ENCODE measurements around the gene C3.

C3 gene

DNA sequence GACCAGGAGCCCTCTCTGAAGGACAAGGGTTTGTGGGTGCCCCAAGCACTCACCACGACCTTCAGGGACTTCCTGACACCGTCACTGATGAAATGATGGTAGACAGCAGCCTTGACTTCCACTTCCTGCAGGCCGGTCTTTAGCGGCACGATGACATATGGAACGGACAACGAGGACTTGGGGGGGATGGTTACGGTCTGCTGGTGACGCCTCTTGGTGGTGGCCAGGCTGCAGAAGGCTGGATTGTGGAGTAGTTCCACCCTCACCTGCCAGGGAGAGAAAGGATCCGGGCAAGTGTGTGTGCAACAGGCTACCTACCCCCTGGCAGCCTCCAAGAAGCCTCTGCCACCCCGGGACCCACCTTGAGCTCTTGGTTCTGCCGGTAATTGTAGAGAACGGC is 23.2 kb downstream of the C3 start:
- no peak for DNase-seq (ENCODE audit: low read depth in 2 of 2)
- no peak overlapping the region for H3K4me3 ChIP-seq (replicated peaks in 1 of 2; ENCODE audit: low read depth in 2 of 2, low read length in 2 of 2)
- TF ChIP-seq, protein P1, sequence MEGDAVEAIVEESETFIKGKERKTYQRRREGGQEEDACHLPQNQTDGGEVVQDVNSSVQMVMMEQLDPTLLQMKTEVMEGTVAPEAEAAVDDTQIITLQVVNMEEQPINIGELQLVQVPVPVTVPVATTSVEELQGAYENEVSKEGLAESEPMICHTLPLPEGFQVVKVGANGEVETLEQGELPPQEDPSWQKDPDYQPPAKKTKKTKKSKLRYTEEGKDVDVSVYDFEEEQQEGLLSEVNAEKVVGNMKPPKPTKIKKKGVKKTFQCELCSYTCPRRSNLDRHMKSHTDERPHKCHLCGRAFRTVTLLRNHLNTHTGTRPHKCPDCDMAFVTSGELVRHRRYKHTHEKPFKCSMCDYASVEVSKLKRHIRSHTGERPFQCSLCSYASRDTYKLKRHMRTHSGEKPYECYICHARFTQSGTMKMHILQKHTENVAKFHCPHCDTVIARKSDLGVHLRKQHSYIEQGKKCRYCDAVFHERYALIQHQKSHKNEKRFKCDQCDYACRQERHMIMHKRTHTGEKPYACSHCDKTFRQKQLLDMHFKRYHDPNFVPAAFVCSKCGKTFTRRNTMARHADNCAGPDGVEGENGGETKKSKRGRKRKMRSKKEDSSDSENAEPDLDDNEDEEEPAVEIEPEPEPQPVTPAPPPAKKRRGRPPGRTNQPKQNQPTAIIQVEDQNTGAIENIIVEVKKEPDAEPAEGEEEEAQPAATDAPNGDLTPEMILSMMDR (IDR thresholded peaks at IDR 0.05; ENCODE audit: low read depth, low read length): no peak

DNA sequence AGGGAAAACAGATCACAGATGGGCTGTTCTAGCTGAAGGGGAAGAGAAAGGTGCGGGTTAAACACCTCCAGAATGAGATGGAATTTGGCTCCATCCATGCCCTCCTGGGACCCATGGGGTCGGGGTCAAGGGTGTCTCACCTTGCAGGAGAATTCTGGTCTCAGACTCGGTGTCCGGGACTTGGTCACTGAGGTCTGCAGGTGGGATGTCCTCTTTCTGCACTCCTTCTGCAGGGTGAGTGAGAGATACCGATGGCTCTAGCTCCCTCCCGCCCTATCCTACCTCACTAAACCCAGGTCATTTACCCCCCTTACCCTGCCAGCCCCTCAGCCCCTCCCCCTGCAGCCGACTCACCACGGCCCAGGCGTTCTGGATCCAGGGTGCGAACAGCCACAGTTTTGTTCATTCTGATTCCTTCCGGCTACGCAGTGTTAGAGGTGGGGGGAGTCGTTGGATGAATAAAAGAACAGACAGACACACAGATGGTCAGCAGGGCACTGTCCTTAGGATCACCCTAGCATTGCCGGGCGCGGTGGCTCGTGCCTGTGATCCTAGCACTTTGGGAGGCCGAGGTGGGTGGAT is 24.1 kb downstream of the C3 start:
- no peak overlapping the region for H3K4me3 ChIP-seq (replicated peaks in 1 of 2; ENCODE audit: low read depth in 2 of 2, low read length in 2 of 2)
- TF ChIP-seq, protein P1 (IDR thresholded peaks at IDR 0.05; ENCODE audit: low read depth, low read length): no peak
- no peak for DNase-seq (ENCODE audit: low read depth in 2 of 2)

DNA sequence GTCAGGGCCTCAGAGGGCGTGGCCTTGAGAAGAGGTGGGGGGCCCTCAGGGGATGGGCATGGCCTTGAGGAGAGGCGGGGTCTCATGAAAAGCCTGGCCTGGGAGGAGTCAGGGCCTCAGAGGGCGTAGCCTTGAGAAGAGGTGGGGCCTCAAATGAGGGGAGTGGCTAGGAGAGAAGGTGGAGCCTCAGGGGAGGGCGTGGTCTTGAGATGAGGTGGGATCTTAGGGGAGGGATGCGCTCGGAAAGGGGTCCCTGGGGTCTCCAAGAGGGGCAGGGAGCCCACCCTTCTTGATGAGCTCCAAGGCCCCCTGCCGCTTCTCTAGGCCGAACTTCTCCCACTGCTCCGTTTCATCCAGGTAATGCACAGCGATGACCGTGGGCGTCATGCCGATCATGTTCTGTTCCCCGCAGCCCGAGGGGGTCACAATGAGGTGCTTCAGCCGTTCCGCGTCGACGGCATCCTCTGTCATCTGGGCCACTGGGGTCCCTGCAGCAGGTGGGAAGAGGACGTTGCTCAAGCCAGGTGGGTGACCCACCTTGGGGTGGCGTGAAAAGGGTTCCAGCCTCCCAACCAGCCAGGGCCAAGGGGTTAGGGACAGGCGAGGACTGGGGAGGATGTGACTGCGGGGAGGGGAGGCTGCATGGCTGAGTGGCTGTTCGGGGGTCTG is 26.2 kb downstream of the C3 start:
- H3K4me3 ChIP-seq (replicated peaks in 1 of 2; ENCODE audit: low read depth in 2 of 2, low read length in 2 of 2): no peak overlapping the region
- DNase-seq (ENCODE audit: low read depth in 2 of 2): peak in 1 of 2 donors; percentile 44
- TF ChIP-seq, protein P1 (IDR thresholded peaks at IDR 0.05; ENCODE audit: low read depth, low read length): no peak

DNA sequence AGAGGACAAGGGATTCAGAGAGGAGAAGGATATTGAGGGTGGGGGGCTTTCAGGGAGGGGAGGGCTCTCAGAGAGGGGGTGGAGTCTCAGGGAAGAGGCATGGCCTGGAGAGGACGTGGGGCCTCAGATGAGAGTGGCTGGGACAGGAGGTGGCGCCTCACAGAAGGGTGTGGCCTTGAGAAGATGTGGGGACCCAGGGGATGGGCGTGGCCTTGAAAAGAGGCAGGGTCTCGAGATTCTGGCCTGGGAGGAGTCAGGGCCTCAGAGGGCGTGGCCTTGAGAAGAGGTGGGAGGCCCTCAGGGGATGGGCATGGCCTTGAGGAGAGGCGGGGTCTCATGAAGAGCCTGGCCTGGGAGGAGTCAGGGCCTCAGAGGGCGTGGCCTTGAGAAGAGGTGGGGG is 26.8 kb downstream of the C3 start:
- DNase-seq (ENCODE audit: low read depth in 2 of 2): no peak
- TF ChIP-seq, protein P1 (IDR thresholded peaks at IDR 0.05; ENCODE audit: low read depth, low read length): no peak
- no peak overlapping the region for H3K4me3 ChIP-seq (replicated peaks in 1 of 2; ENCODE audit: low read depth in 2 of 2, low read length in 2 of 2)

DNA sequence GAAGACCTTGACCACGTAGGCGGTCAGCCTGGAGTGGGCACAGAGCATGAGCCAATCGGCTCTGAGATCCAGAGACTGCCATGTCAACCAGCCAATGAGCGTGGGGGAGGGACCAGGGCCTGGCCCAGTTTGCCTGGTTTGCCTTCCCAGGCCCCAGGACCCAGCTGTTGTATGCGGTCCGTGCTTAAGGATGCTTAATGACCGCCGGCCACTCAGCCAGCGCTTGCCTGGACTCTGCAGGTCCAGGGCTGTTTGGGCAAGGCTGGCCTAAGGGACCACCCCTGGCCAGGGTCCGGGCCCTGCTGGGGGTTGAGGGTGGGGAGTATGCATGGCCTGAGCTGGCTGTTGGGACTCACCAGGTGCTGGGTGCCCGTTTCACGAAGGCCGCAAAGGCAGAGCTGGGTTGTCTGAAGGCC is 27.4 kb downstream of the C3 start:
- no peak for DNase-seq (ENCODE audit: low read depth in 2 of 2)
- TF ChIP-seq, protein P1 (IDR thresholded peaks at IDR 0.05; ENCODE audit: low read depth, low read length): no peak
- H3K4me3 ChIP-seq (replicated peaks in 1 of 2; ENCODE audit: low read depth in 2 of 2, low read length in 2 of 2): no peak overlapping the region

DNA sequence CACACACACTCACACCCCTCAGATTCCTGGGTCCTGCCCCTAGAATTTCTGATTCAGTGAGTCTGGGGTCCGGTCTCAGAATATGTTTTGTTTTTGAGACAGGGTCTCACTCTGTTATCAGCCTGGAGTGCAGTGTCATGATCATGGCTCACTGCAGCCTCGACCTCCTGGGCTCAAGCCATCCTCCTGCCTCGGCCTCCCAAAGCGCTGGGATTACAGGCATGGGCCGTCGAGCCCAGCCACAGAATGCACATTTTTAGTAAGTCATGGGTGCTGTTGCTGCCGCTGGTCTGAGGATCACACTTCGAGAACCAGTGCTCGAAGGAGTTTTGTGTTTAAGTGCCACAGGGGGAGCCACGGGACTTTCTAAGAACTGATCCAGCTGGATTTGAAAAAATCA is 28.4 kb downstream of the C3 start:
- TF ChIP-seq, protein P1 (IDR thresholded peaks at IDR 0.05; ENCODE audit: low read depth, low read length): no peak
- H3K4me3 ChIP-seq (replicated peaks in 1 of 2; ENCODE audit: low read depth in 2 of 2, low read length in 2 of 2): no peak overlapping the region
- no peak for DNase-seq (ENCODE audit: low read depth in 2 of 2)
